Stimulated activated CD8-positive, alpha-beta memory T cell treated with anti-CD3 and anti-CD28 coated beads, Interleukin-7, amount 100 ng/mL, for 1 hour (primary cell): ENCODE data around the gene TMC1.

ENCODE experiments used
- DNase-seq, 2 donors: peaks; one replicate each; pipeline ENCODE4 v3.0.0-alpha.2; 2020; ENCODE audit warnings: low read depth in 2 of 2

The TMC1 gene

GRCh38 chr9:72871685-72872084 is 350.3 kb downstream of the TMC1 start:
- no peak for DNase-seq

- DNase-seq, result no peak
These were observed 351.3 kb downstream of the TMC1 start for GRCh38 chr9:72872718-72873117.

GRCh38 chr9:72873456-72873855 is 352.0 kb downstream of the TMC1 start:
- no peak for DNase-seq

- DNase-seq, result no peak
These were observed 352.9 kb downstream of the TMC1 start for GRCh38 chr9:72874344-72874743.

- DNase-seq, result no peak
These were observed 353.8 kb downstream of the TMC1 start for GRCh38 chr9:72875221-72875620.

- DNase-seq, result no peak
These were observed 359.4 kb downstream of the TMC1 start for GRCh38 chr9:72880821-72881220.

GRCh38 chr9:72882117-72882775 is 360.8 kb downstream of the TMC1 start:
- no peak for DNase-seq

GRCh38 chr9:72883875-72884274 is 362.5 kb downstream of the TMC1 start:
- DNase-seq, result no peak

GRCh38 chr9:72884508-72884907 is 363.1 kb downstream of the TMC1 start:
- no peak for DNase-seq
